CD4-positive, alpha-beta T cell treated with Interleukin-6 at 100 ng/mL for 8 hours (primary cell): ENCODE results near the gene CLEC10A.

ENCODE experiments used
- DNase-seq: peaks from one replicate; pipeline ENCODE4 v3.0.0-alpha.2; 2020; ENCODE audit warnings: mixed read lengths, low spot score

The CLEC10A gene

GRCh38 chr17:7038025-7038862 is 41.8 kb downstream of the CLEC10A start:
- DNase-seq: no peak

- peak; percentile 99 for DNase-seq
Measured at GRCh38 chr17:7035591-7036368, 44.3 kb downstream of the CLEC10A start, which contains the start of gene SLC16A13. TSS of gene SLC16A13 (plus strand) at chr17:7036015. CDS start at chr17:7036383, 368 bp downstream.

- peak; percentile 62 for DNase-seq
Measured at GRCh38 chr17:7034955-7035590, 45.0 kb downstream of the CLEC10A start.

GRCh38 chr17:7029659-7030058 is 50.4 kb downstream of the CLEC10A start:
- DNase-seq: peak; percentile 56

GRCh38 chr17:7029096-7029495 is 51.0 kb downstream of the CLEC10A start:
- DNase-seq: no peak

- DNase-seq: no peak
Measured at GRCh38 chr17:7027335-7027734, 52.7 kb downstream of the CLEC10A start.

GRCh38 chr17:7026471-7027115 is 53.5 kb downstream of the CLEC10A start:
- DNase-seq: no peak

- no peak for DNase-seq
Measured at GRCh38 chr17:7025245-7025644, 54.8 kb downstream of the CLEC10A start.
